Upper lobe of right lung (tissue), 1 donor: ENCODE data around the gene SLAIN1. TPM values are rescaled to one million over a fixed set of nuclear protein-coding genes. Genes with fewer than 3 reads are reported as not detected.

ENCODE experiments used
- ATAC-seq: fragments of 200-7000 bp; cut with Tn5 transposase; one replicate; pipeline ENCODE4 v1.9.1; 2020; ENCODE audit warnings: mild to moderate bottlenecking, moderate library complexity
- DNase-seq: peaks from one replicate; pipeline ENCODE4 v3.0.0-alpha.2; 2020
- H3K27ac ChIP-seq: fragments of 200-600 bp; one replicate; pipeline ENCODE4 v1.8.0; 2022
- H3K27me3 ChIP-seq: fragments of 200-600 bp; one replicate; pipeline ENCODE4 v1.8.0; 2022; ENCODE audit warnings: mild to moderate bottlenecking
- H3K36me3 ChIP-seq: fragments of 200-600 bp; one replicate; pipeline ENCODE4 v1.8.0; 2022
- H3K4me1 ChIP-seq: fragments of 200-600 bp; one replicate; pipeline ENCODE4 v1.8.0; 2022
- H3K4me3 ChIP-seq: fragments of 200-600 bp; one replicate; pipeline ENCODE4 v1.8.0; 2022; ENCODE audit warnings: mild to moderate bottlenecking
- H3K9me3 ChIP-seq: fragments of 200-600 bp; one replicate; pipeline ENCODE4 v1.8.0; 2022
- CTCF ChIP-seq: fragments of 200-600 bp; IDR thresholded peaks from one replicate; pipeline ENCODE4 v1.8.0; 2022; ENCODE audit warnings: antibody characterized with exemption
- intact Hi-C: fragments of 100-400 bp; cut with DNase I; formaldehyde crosslinking; loops from one replicate; pipeline ENCODE4 v1.11.0; 2022
- total RNA-seq: library from RNA; stranded (reverse); fragmentation: NEBNext Ultra II Directional; extraction: Animal tissue kit (Norgen Biotek cat#: 25700); gene quantifications from one replicate; pipeline ENCODE4 v1.2.1, GENCODE V29; 2021
- donor health status: DM: no; HTN: yes; CAD: no; lungs with severe emphysema.

The SLAIN1 gene
- total RNA-seq, 1 donor from 2014 or later = 16.4 TPM

DNA sequence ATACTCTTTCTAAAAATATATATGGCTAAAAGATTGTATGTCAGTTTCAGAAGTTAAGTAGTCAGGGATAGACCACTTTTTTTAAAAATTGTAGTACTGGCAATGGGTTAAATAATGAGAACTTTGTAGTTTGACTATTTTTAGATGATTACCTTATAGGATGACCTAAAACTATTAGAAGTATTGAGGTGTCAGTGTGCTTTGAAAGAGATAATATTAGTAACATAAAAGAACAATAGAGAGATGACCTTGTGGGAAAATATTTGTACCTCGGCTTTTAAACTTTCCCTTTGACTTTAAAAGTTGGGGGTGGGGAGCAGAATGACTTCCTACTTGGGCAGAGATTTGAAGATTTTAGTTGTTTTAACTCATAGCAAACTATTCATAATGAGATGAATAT is 48.3 kb downstream of the SLAIN1 start:
- Histone ChIP-seq H3K9me3 (no peaks in the 10 kb centered on the region), H3K4me3 (no peak overlapping the region), H3K27me3 (no peaks in the 10 kb centered on the region), H3K27ac (no peak overlapping the region), H3K36me3 (no peaks in the 10 kb centered on the region), H3K4me1 (no peaks in the 10 kb centered on the region)
- TF ChIP-seq CTCF = no peak
- intact Hi-C loops = no loop called here
- no peak for DNase-seq
- no peak for ATAC-seq

DNA sequence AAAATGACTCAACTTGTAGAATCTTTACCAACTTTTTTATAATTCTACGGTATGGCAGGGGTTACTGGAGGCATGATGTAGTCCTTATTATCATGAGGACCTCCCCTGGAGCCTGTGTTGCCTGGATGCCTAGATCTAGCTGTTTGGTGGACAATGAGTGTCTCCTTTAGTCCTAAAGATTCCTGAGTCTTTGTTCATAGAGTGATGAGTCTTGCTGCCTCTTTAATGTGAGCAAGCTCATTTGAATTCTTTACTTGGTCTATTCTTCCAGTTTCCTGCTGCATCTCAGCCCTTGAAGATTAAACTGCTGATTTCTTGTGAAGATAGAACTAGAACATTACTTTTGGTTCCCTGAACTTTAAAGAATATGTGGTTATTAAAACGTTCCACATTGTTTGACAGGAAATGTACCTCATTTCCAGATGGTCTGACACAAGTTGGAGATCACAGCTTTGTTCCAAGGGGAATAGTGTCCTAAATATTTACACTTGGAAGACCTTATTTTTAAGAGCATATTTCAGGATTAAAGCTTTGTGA is 51.9 kb downstream of the SLAIN1 start:
- Histone ChIP-seq H3K4me3 (no peak overlapping the region), H3K27me3 (no peaks in the 10 kb centered on the region), H3K4me1 (peaks cover 4% of the 10 kb centered on the region), H3K9me3 (no peaks in the 10 kb centered on the region), H3K36me3 (no peaks in the 10 kb centered on the region), H3K27ac (no peak overlapping the region)
- no peak for TF ChIP-seq CTCF
- DNase-seq = no peak
- no peak for ATAC-seq
- intact Hi-C loops = no loop called here

DNA sequence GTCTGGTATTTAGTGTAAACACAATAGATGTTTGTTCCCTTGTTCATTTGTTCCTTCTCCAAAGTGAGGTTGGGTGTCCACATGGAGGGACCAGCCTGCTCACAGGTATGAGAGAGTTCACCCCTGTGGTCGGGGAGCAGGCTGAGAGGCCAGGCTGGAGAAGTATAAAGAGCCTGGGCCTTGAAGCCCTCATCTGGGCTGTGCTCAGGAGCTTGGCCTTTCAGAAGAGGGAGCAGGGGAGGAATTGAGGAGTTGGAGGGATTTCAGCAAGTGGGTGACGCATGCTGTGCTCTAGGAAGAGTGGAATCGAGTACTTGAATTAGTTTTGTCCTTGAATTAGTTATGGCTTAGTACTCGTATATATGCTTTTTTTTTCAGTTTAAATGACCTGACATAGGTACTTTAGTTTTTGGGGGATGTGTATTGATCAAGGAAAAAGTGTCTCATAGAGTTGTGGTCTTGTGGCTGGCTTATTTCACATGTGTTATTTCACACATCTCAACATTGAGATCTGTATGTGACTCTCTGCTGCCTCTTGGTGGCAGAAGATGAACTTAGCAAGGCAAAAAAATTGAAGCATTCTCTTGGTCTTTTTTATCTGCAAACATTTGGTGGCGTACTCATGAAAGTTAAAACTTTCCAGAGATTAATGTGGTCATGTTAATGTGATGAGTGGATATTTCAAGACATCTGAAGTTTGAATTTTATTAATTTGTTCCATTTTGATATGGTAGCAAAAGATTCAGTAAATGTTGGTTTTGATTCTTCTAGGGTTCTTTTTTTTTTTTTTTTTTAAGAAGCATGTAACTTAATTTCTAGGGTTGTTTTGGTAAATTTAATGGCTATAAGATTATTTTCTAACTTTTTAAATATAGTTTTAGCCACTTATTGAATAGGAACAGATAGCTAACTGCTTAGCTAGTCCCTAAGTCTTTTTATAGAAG is 54.3 kb downstream of the SLAIN1 start:
- no peak overlapping the region for H3K4me3 ChIP-seq
- peak; percentile 81 for TF ChIP-seq CTCF
- H3K27ac ChIP-seq = no peak overlapping the region
- no peaks in the 10 kb centered on the region for H3K27me3 ChIP-seq
- DNase-seq = no peak
- peak; percentile 88 for ATAC-seq
- peaks cover 4% of the 10 kb centered on the region for H3K4me1 ChIP-seq
- no peaks in the 10 kb centered on the region for H3K9me3 ChIP-seq
- intact Hi-C loops = loop anchor here (5.0 kb wide), 1 partner anchor 159 kb away; no protein-coding TSS in a partner anchor
- no peaks in the 10 kb centered on the region for H3K36me3 ChIP-seq

DNA sequence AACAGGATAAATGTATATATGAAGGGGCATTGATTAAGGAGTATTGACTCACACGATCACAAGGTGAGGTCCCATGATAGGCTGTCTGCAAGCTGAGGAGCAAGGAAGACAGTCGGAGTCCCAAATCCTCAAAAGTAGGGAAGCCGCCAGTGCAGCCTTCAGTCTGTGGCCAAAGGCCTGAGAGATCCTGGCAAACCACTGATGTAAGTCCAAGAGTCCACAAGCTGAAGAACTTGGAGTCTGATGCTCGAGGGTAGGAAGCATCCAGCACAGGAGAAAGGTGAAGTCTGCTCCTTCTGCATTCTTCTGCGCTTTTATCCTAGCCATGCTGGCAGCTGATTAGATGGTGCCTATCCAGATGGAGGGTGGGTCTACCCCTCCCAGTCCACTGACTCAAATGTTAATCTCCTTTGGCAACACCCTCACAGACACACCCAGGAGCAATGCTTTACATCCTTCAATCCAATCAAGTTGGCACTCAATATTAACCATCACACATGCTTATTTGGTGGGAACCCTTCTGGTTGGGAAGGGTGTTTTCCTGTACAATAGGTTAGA is 55.1 kb downstream of the SLAIN1 start:
- no peak overlapping the region for H3K4me3 ChIP-seq
- H3K27me3 ChIP-seq = no peaks in the 10 kb centered on the region
- TF ChIP-seq CTCF = no peak
- DNase-seq (no peak), ATAC-seq (no peak)
- no peaks in the 10 kb centered on the region for H3K9me3 ChIP-seq
- intact Hi-C loops = loop anchor here (5.0 kb wide), 1 partner anchor 160 kb away; no protein-coding TSS in a partner anchor
- peaks cover 4% of the 10 kb centered on the region for H3K4me1 ChIP-seq
- no peaks in the 10 kb centered on the region for H3K36me3 ChIP-seq
- H3K27ac ChIP-seq = no peak overlapping the region

GRCh38 chr13:77760893-77761292 is 63.4 kb downstream of the SLAIN1 start:
- ATAC-seq = peak; percentile 85
- Histone ChIP-seq H3K4me3 (no peak overlapping the region), H3K9me3 (no peaks in the 10 kb centered on the region), H3K36me3 (no peaks in the 10 kb centered on the region), H3K4me1 (no peaks in the 10 kb centered on the region), H3K27me3 (no peaks in the 10 kb centered on the region), H3K27ac (no peak overlapping the region)
- no peak for TF ChIP-seq CTCF
- intact Hi-C loops = no loop called here
- DNase-seq = no peak
